GM19023 (cell line): Measurements from ENCODE around the gene DDTL.
"Not testable (repeated sequence)": the region's sequence is repeated elsewhere in the genome, so short reads cannot be mapped to it uniquely, and the experiment has no call there.

ENCODE experiments used
- ATAC-seq: cut with Tn5 transposase; IDR thresholded peaks from one replicate; pipeline ENCODE4 v1.9.1; 2021; ENCODE audit warnings: mild to moderate bottlenecking, moderate library complexity; ENCODE audit not compliant: unreplicated experiment

The DDTL gene

DNA sequence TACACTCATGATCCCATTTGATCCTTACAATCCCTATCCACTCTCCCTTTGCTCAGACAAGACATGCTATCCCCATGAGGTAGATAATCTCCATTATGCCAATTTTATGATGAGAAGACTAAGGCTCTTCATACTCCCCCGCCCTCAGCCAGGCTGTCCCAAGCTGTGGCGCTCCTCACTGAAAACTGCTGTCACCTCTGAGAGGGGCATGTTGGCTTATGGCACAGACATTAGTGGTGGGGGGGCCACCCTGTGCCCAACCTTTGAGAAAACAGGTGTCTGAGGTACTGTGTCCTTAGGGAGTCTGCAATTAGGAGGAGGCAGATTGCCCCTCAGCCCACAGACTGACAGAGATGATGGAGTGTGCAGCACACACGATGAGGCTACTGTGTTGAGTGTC is 2.4 kb downstream of the DDTL start:
- no peak for ATAC-seq

GRCh38 chr22:23970201-23970641 is 3.5 kb downstream of the DDTL start:
- ATAC-seq = no peak

GRCh38 chr22:23970816-23971486 is 4.3 kb downstream of the DDTL start:
- ATAC-seq = no peak

DNA sequence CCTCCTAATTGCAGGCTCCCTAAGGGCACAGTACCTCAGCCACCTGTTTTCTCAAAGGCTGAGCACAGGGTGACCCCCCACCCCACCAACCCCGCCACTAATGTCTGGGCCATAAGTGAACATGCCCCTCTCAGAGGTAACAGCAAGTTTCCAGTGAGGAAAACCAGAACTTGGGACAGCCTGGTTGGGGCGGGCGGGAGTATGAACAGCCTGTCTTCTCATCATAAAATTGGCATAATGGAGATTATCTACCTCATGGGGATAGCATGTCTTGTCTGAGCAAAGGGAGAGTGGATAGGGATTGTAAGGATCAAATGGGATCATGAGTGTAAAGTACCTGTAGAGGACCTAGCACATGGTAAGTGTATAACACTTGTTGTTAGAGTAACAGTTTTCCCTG is 5.2 kb downstream of the DDTL start:
- not testable (repeated sequence) for ATAC-seq

- ATAC-seq = peak; percentile 86
Observed at GRCh38 chr22:23974345-23974744, 7.7 kb downstream of the DDTL start, which contains the start of gene DDT. Gene DDT, minus strand, starts transcription at chr22:23974441. Its CDS starts 27 bp downstream, at chr22:23974414.

- peak; percentile 35 for ATAC-seq
Observed at GRCh38 chr22:23974836-23975352, 8.2 kb downstream of the DDTL start.

- ATAC-seq = not testable (repeated sequence)
Observed at GRCh38 chr22:23977304-23977703, 10.6 kb downstream of the DDTL start.

DNA sequence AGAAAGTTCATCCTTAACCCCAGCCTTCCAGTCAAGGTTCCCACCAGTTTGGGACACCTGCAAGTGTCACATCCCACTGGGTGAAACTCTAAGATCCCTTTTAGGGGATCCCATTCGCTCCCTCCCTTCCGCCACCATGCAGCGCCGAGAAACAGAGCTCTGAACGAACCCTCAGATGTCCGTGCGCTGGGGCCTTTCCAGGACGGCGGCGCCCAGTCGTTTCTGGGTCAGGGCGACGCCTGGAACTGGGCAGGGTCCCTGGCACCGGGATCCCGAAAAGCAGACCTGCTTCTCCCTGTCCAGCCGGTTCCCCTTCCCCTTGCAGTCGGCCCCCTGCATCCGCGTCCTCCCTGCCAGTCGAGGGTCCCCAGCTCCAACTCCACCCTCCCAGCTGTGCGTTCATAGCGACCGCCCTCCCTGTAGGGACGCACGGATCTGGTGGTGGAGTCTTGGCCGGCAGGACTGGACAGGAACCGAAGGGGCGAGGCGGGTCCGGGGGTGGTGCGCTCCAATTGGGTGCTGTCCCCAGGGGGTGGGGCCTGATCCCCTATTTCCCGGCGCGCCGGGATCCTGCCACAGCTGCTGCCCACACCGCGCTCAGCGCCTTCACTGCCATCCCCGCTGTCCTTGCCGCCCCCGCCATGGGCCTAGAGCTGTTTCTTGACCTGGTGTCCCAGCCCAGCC is 13.0 kb downstream of the DDTL start, which contains the start of gene GSTT2:
GSTT2 (plus strand) TSS at position 578 of the 684 bp plus-strand sequence.
- ATAC-seq = not testable (repeated sequence)

- ATAC-seq = not testable (repeated sequence)
Observed at GRCh38 chr22:23980567-23980966, 13.9 kb downstream of the DDTL start.

DNA sequence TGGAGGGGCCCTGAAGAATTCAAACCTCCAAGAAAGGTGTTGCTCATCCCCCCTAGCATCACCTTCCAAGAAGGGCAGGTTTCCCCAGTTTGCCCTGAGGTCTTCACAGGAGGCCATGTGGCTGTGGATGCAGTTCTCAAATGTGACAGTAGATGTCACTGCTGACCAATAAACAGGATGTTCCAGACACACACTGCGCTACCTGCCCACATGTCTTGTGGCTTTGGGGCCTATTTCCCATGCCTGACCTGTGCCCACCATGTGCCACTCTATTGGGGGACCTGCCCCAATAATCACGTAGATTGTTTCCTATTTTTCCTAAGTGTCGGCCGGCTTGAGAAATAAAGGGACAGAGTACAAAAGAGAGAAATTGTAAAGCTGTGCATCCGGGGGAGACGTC is 17.7 kb downstream of the DDTL start:
- ATAC-seq = no peak

GRCh38 chr22:23986089-23986488 is 19.4 kb downstream of the DDTL start:
- not testable (repeated sequence) for ATAC-seq

- not testable (repeated sequence) for ATAC-seq
Observed at GRCh38 chr22:23986538-23987178, 20.0 kb downstream of the DDTL start.

DNA sequence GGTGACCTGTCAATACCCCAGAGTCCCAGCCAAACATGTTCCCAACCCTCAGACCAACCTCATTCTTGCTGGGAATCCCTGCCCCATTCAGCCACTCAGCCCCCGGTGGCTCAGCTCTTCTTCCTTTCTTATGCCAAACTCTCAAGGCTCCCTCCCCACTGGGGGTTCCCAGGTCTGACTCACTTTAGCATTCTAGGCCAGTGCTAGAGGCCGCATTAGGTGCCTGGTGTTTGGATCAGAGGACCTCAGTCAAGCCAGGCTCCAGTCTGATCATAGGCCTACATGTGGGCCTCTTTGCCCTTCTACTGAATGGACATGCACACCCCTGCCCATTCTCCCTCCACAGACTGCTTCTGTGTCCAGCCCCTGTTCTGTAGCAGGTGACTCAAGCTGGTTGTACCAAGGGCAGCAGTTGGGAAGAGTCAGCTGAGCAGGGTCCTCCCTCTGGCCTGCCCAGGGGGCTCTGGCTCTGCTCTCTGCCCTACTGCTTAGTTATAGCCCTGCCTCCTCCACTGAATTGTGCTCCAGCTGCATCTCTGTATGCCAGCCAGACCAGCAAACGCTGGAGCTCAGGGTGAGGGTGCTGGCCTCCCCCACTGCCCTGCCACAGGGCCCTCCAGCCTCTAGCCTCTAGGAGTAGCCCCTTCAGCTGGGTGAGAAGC is 23.0 kb downstream of the DDTL start:
- ATAC-seq = not testable (repeated sequence)

- ATAC-seq = not testable (repeated sequence)
Observed at GRCh38 chr22:23993080-23993479, 26.4 kb downstream of the DDTL start.

- not testable (repeated sequence) for ATAC-seq
Observed at GRCh38 chr22:23993581-23994177, 27.0 kb downstream of the DDTL start.

GRCh38 chr22:23997092-23997491 is 30.4 kb downstream of the DDTL start:
- no peak for ATAC-seq

DNA sequence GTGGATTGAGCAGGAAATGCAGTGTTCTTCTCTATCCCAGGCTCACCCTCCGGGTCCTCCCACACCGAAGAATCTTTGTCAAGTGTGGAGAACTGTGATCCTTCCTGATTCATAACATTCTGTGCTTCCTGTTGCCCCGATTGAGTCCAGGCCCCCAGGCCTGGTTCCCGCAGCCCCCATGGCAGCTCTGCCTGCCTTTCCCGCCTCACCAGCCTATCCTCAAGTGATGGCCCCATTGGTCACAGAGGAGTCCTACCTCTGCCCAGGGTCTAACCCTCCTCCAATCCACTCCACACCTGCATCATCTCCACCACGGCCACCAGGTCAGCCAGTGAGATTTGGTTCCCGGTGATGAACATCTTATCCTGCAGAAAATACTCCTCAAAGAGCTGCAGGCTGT is 33.1 kb downstream of the DDTL start:
- not testable (repeated sequence) for ATAC-seq

GRCh38 chr22:24001314-24001713 is 34.6 kb downstream of the DDTL start:
- no peak for ATAC-seq

GRCh38 chr22:24002272-24002671 is 35.6 kb downstream of the DDTL start:
- no peak for ATAC-seq

GRCh38 chr22:24002851-24003250 is 36.2 kb downstream of the DDTL start:
- ATAC-seq = no peak
